Calu3 (cell line): ENCODE results near the gene SRA1. TPM values are rescaled to one million over a fixed set of nuclear protein-coding genes. Genes with fewer than 3 reads are reported as not detected.

Experiments used
- BruUV-seq: library from RNA; stranded (reverse); fragments of 400-500 nt; replicated peaks from 2 replicates; lab custom pipeline; 2021; lab: Mats Ljungman, UMichigan
- CTCF ChIA-PET: fragments of 300-600 bp; sonication (Branson Sonifier 250); formaldehyde crosslinking; loops from one replicate; lab custom pipeline; 2022; ENCODE audit warnings: antibody characterized with exemption; lab: Charles Lee
- DNase-seq: peaks from one replicate; pipeline ENCODE4 v3.0.0; 2022
- H3K27ac Mint-ChIP-seq: one replicate; pipeline ENCODE4 v1.8.0; 2022; ENCODE audit warnings: mixed read lengths; ENCODE audit not compliant: unreplicated experiment
- H3K27me3 Mint-ChIP-seq: one replicate; pipeline ENCODE4 v1.8.0; 2022; ENCODE audit warnings: mixed read lengths; ENCODE audit not compliant: unreplicated experiment
- H3K36me3 Mint-ChIP-seq: one replicate; pipeline ENCODE4 v1.8.0; 2022; ENCODE audit warnings: mild to moderate bottlenecking, moderate library complexity, mixed read lengths; ENCODE audit not compliant: insufficient read depth, unreplicated experiment
- H3K4me1 Mint-ChIP-seq: one replicate; pipeline ENCODE4 v1.8.0; 2022; ENCODE audit warnings: mild to moderate bottlenecking, low read depth, mixed read lengths; ENCODE audit not compliant: unreplicated experiment
- H3K4me3 Mint-ChIP-seq: one replicate; pipeline ENCODE4 v1.8.0; 2022; ENCODE audit warnings: mild to moderate bottlenecking, low read depth, moderate library complexity, mixed read lengths; ENCODE audit not compliant: unreplicated experiment
- H3K9me3 Mint-ChIP-seq: one replicate; pipeline ENCODE4 v1.8.0; 2022; ENCODE audit warnings: low read depth, mixed read lengths; ENCODE audit not compliant: unreplicated experiment
- CTCF ChIP-seq: fragments of 200-600 bp; IDR thresholded peaks from one replicate; pipeline ENCODE4 v1.8.0; 2022; ENCODE audit warnings: antibody characterized with exemption; ENCODE audit not compliant: unreplicated experiment
- intact Hi-C: fragments of 100-400 bp; cut with micrococcal nuclease; formaldehyde crosslinking; loops from one replicate; pipeline ENCODE4 v1.10.0; 2022; ENCODE audit not compliant: unreplicated experiment
- total RNA-seq: library from RNA; stranded (reverse); gene quantifications from 2 replicates; pipeline ENCODE4 v1.2.3, GENCODE V29; 2022

The SRA1 gene
- total RNA-seq, 1 experiment from 2014 or later: 33.0 TPM

DNA sequence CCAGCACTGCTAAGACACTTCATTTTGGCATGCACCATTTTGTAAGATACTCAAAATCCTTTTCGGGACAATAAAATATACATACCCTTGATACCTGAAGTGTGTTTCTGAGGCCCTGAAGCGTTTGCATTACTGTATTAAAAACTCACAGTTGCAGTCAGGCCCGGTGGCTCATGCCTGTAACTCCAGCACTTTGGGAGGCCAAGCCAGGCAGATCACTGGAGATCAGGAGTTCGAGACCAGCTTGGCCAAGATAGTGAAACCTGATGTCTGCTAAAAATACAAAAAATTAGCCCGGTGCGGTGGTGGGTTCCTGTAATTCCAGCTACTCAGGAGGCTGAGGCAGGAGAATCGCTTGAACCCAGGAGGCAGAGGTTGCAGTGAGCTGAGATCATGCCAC, 12.3 kb downstream of the SRA1 start:
- intact Hi-C loops: no loop called here
- H3K9me3 Mint-ChIP-seq: no peaks in the 10 kb centered on the region
- no peak overlapping the region for H3K4me3 Mint-ChIP-seq
- BruUV-seq: no TSS peak
- CTCF ChIA-PET: no interaction called here
- DNase-seq: no peak
- H3K27me3 Mint-ChIP-seq: no peaks in the 10 kb centered on the region
- no peak overlapping the region for H3K27ac Mint-ChIP-seq
- H3K36me3 Mint-ChIP-seq: peaks cover 79% of the 10 kb centered on the region
- peaks cover 21% of the 10 kb centered on the region for H3K4me1 Mint-ChIP-seq
- TF ChIP-seq CTCF: no peak

DNA sequence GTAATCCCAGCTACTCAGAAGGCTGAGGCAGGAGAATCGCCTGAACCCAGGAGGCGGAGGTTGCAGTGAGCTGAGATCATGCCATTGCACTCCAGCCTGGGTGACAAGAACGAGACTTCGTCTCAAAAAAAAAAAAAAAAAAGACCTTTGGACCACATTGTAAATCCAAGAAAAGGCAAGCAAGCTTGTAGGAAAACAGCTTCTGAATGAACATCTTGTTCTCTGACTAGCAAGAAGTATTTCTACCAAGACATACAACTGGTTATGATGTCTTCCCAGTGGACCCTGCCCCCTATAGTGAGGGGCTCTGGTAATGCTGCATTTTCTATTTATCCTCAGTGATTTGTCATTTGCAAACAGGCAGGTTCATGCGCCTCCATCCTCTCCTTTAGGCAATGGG, 14.3 kb downstream of the SRA1 start:
- H3K4me1 Mint-ChIP-seq: peaks cover under 1% of the 10 kb centered on the region
- no peaks in the 10 kb centered on the region for H3K27me3 Mint-ChIP-seq
- intact Hi-C loops: no loop called here
- peaks cover 74% of the 10 kb centered on the region for H3K36me3 Mint-ChIP-seq
- H3K27ac Mint-ChIP-seq: no peak overlapping the region
- no peak for TF ChIP-seq CTCF
- BruUV-seq: no TSS peak
- no peak for DNase-seq
- CTCF ChIA-PET: interaction anchor here (0.5 to 0.6 kb wide), 2 partner anchors 104 to 177 kb away, joined by 3 to 5 read pairs; no protein-coding TSS in a partner anchor
- H3K9me3 Mint-ChIP-seq: no peaks in the 10 kb centered on the region
- no peak overlapping the region for H3K4me3 Mint-ChIP-seq

DNA sequence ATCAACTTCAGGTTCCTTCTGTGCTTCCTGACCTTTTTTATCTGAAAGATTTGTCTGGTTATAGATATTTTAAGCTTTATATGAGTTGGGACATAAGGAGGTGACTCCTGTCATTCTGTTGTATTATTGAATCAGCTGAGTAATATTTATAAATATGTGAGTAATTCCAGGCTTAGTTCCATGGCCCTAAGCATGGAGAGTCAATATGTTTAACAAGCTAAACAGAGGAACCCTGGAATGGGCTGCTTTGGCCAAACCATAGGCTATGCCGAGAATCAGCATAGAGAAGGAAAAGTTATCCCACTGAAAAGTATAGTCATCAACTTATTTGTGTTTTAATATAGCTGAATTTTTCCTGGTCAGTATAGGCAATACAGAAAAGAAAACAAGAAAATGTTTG, 17.0 kb downstream of the SRA1 start:
- no TSS peak for BruUV-seq
- Mint-ChIP-seq H3K9me3 (no peaks in the 10 kb centered on the region), H3K4me1 (no peaks in the 10 kb centered on the region), H3K4me3 (no peak overlapping the region), H3K27me3 (no peaks in the 10 kb centered on the region), H3K27ac (no peak overlapping the region), H3K36me3 (peaks cover 70% of the 10 kb centered on the region)
- CTCF ChIA-PET: interaction anchor here (0.6 kb wide), 1 partner anchor 121 kb away, joined by 3 read pairs; no protein-coding TSS in a partner anchor
- intact Hi-C loops: no loop called here
- no peak for DNase-seq
- no peak for TF ChIP-seq CTCF

DNA sequence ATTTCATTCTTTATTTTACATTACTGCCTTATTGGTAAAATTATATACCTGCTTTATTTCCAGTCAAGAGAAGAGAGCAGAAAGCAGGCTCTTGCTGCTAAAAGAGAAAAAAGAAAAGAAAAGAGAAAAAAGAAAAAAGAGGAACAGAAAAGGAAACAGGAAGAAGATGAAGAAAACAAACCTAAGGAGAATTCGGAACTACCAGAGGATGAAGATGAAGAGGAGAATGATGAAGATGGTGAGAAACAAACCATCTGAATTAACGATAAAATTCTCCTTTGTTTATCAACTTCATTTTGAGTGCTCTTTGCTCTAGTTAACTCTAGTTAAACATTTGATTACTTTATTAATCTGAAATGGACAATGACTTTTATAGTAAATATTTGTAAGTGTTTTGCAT, 33.3 kb downstream of the SRA1 start:
- TF ChIP-seq CTCF: no peak
- no peak overlapping the region for H3K4me3 Mint-ChIP-seq
- DNase-seq: no peak
- BruUV-seq: no TSS peak
- H3K27ac Mint-ChIP-seq: no peak overlapping the region
- CTCF ChIA-PET: no interaction called here
- H3K36me3 Mint-ChIP-seq: peaks cover 50% of the 10 kb centered on the region
- intact Hi-C loops: no loop called here
- H3K4me1 Mint-ChIP-seq: no peaks in the 10 kb centered on the region
- H3K27me3 Mint-ChIP-seq: no peaks in the 10 kb centered on the region
- H3K9me3 Mint-ChIP-seq: no peaks in the 10 kb centered on the region
